Measurements from ENCODE around the gene TPGS1. TPM values are rescaled to one million over a fixed set of nuclear protein-coding genes. Genes with fewer than 3 reads are reported as not detected.

TPGS1 gene
- total RNA-seq, 4 donors from 2014 or later: 50.8 to 147 (median 99.6) TPM

DNA sequence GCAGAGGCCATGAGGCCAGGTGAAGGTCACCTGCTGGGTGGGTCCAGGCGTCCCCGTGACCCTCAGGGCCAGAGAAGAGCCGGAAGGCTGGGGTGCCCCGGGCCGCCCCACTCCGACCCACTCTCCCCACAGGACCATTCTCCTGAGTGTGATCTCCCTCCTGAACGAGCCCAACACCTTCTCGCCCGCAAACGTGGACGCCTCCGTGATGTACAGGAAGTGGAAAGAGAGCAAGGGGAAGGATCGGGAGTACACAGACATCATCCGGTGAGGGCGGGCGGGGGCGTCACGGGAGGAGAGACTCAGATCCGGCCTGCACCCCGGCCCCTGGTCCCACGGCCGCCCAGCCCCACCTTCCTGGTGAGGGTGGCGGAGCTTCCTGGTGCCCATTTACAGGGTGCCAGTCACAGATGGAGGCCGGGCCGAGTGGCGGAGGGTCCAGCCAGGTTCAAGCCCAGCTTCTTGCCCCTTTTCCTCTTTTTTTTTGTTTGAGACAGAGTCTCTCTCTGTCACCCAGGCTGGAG lies 29.6 kb downstream of the TPGS1 start:
- 95% methylated on average over 22 to 26 of the region's 26 CpGs for WGBS, 2 donors
- intact Hi-C loops (cut with DNase I): no loop called here
- peaks cover 19 to 22% of the 10 kb centered on the region in 2 donors for H3K4me1 ChIP-seq
- H3K27me3 ChIP-seq: no peaks in the 10 kb centered on the region
- TF ChIP-seq POLR2A (IDR thresholded peaks at IDR 0.05): no peak
- TF ChIP-seq, protein P1, sequence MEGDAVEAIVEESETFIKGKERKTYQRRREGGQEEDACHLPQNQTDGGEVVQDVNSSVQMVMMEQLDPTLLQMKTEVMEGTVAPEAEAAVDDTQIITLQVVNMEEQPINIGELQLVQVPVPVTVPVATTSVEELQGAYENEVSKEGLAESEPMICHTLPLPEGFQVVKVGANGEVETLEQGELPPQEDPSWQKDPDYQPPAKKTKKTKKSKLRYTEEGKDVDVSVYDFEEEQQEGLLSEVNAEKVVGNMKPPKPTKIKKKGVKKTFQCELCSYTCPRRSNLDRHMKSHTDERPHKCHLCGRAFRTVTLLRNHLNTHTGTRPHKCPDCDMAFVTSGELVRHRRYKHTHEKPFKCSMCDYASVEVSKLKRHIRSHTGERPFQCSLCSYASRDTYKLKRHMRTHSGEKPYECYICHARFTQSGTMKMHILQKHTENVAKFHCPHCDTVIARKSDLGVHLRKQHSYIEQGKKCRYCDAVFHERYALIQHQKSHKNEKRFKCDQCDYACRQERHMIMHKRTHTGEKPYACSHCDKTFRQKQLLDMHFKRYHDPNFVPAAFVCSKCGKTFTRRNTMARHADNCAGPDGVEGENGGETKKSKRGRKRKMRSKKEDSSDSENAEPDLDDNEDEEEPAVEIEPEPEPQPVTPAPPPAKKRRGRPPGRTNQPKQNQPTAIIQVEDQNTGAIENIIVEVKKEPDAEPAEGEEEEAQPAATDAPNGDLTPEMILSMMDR (IDR thresholded peaks at IDR 0.05): no peak
- H3K9me3 ChIP-seq: no peaks in the 10 kb centered on the region
- H3K27ac ChIP-seq: no peak overlapping the region
- peaks cover 29 to 41% of the 10 kb centered on the region in 2 donors for H3K36me3 ChIP-seq
- H3K4me3 ChIP-seq (replicated peaks in 1 of 3): no peak overlapping the region
- no peak for DNase-seq

DNA sequence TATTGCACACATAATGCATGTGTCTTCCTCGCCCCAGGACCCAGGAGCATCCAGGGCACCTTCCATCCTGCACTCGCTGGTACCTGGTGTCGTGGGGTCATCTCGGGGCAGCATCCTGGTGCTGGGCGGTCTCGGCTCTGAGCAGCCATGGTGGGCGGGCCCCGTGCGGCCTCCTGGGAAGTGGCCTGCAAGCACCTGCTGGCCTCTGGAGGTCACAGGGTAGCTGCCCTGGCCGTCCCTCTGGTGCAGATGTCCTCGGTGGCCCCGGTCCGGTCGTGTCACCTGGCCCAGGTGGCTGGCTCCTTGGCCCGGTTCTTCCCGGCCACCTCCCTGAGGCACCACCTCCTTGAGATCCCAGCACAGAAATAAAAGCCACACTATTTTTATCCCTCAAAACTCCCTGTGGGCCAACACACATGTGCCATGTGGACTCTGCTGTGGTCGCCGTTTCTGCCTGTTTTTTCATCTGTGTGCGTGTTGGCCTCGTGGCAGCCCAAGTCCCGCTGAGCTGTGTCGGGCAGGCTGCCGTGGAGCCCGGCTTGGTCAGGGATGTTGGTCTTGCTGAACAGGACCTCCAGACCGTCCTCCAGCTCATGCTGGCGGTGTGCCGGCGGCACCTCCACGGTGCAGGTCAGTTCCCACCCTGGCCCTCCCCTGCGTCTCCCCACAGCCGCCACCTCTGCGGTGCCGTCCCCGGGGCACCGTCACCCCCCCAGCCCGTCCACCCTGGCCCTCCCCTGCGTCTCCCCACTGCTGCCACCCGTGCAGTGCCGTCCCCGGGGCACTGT lies 31.5 kb downstream of the TPGS1 start:
- H3K27me3 ChIP-seq: no peaks in the 10 kb centered on the region
- H3K36me3 ChIP-seq: peaks cover 34 to 45% of the 10 kb centered on the region in 2 donors
- no peak overlapping the region for H3K4me3 ChIP-seq (replicated peaks in 1 of 3)
- TF ChIP-seq, protein P1 (IDR thresholded peaks at IDR 0.05): no peak
- no peak for TF ChIP-seq POLR2A (IDR thresholded peaks at IDR 0.05)
- peaks cover 7 to 12% of the 10 kb centered on the region in 2 donors for H3K4me1 ChIP-seq
- H3K9me3 ChIP-seq: no peaks in the 10 kb centered on the region
- no peak for DNase-seq
- intact Hi-C loops (cut with DNase I): no loop called here
- WGBS, 2 donors: 82 to 86% methylated on average over 32 to 40 of the region's 40 CpGs
- no peak overlapping the region for H3K27ac ChIP-seq

DNA sequence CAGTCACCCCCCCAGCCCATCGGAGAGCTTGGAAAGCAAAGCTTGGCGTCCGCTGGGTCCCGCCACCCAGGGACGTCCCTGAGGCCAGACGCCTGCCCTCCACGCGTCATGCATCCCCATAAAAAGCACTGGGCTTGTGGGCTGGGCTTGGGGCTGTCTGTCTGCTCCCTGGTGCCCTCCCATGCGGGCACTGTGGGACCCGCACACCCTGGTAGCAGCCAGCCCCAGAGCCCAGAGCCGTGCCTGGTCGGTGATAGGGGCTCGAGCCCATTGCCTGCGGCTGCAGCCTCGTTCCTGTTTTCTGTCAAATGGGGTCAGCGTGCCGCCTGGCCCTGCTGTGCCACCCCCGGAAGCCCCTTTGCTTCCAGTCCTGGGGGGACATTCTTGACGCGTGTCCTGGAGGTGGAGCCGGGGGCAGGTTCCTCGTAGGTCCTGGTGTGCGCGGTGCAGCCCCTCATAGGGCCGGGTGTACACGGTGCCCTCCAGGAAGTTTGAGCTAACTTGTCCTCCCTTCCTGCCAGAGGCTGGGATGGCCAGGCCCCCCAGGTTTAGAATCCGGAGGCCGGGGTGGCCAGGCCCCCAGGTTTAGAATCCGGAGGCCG lies 32.2 kb downstream of the TPGS1 start:
- no peak overlapping the region for H3K27ac ChIP-seq
- intact Hi-C loops (cut with DNase I): no loop called here
- H3K4me1 ChIP-seq: peaks cover 3 to 8% of the 10 kb centered on the region in 2 donors
- TF ChIP-seq, protein P1 (IDR thresholded peaks at IDR 0.05): no peak
- no peak for TF ChIP-seq POLR2A (IDR thresholded peaks at IDR 0.05)
- H3K36me3 ChIP-seq: peaks cover 34 to 45% of the 10 kb centered on the region in 2 donors
- no peak overlapping the region for H3K4me3 ChIP-seq (replicated peaks in 1 of 3)
- WGBS, 2 donors: 91 to 94% methylated on average over 15 to 20 of the region's 30 CpGs
- no peak for DNase-seq
- H3K9me3 ChIP-seq: no peaks in the 10 kb centered on the region
- no peaks in the 10 kb centered on the region for H3K27me3 ChIP-seq

DNA sequence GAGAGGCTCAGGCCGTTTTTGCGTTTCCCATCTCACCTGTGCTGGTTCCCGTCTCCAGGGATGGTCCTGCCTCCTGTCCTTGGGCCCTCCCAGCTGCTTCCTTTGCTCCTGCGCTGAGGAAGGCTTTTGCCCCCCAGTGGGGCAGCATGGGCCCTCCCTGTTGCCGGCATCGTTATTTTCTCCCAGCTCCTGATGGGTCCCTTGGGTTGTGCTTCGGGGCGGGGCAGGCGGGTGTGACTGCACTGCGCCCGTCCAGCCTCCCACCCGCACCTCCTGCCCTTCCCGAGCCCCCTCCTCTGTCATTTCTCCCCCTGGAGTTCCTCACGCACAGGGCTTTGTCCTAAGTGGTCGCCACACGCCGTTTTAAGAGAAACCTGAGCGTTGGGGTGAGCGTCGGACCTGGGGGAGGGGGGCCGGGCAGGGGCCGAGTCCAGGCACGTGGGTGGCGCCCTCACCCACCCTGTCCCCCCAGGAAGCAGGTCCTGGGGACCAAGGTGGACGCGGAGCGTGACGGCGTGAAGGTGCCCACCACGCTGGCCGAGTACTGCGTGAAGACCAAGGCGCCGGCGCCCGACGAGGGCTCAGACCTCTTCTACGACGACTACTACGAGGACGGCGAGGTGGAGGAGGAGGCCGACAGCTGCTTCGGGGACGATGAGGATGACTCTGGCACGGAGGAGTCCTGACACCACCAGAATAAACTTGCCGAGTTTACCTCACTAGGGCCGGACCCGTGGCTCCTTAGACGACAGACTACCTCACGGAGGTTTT lies 33.8 kb downstream of the TPGS1 start:
- no peak overlapping the region for H3K27ac ChIP-seq
- no peaks in the 10 kb centered on the region for H3K4me1 ChIP-seq
- TF ChIP-seq, protein P1 (IDR thresholded peaks at IDR 0.05): no peak
- TF ChIP-seq POLR2A (IDR thresholded peaks at IDR 0.05): no peak
- H3K27me3 ChIP-seq: no peaks in the 10 kb centered on the region
- no peak for DNase-seq
- no peaks in the 10 kb centered on the region for H3K9me3 ChIP-seq
- peaks cover 30 to 42% of the 10 kb centered on the region in 2 donors for H3K36me3 ChIP-seq
- intact Hi-C loops (cut with DNase I): no loop called here
- WGBS, 2 donors: 93 to 94% methylated on average over 51 of the region's 51 CpGs
- no peak overlapping the region for H3K4me3 ChIP-seq (replicated peaks in 1 of 3)
